ENCODE measurements around the gene KIF21B.

GRCh38 chr1:200945111-200945510, 78.4 kb downstream of the KIF21B start:
- TF ChIP-seq, protein P1, sequence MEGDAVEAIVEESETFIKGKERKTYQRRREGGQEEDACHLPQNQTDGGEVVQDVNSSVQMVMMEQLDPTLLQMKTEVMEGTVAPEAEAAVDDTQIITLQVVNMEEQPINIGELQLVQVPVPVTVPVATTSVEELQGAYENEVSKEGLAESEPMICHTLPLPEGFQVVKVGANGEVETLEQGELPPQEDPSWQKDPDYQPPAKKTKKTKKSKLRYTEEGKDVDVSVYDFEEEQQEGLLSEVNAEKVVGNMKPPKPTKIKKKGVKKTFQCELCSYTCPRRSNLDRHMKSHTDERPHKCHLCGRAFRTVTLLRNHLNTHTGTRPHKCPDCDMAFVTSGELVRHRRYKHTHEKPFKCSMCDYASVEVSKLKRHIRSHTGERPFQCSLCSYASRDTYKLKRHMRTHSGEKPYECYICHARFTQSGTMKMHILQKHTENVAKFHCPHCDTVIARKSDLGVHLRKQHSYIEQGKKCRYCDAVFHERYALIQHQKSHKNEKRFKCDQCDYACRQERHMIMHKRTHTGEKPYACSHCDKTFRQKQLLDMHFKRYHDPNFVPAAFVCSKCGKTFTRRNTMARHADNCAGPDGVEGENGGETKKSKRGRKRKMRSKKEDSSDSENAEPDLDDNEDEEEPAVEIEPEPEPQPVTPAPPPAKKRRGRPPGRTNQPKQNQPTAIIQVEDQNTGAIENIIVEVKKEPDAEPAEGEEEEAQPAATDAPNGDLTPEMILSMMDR (conservative IDR thresholded peaks at IDR 0.05; ENCODE audit: low read depth, low read length), result no peak
- TF ChIP-seq EZH2 (IDR thresholded peaks at IDR 0.05; ENCODE audit: low read length, unreplicated experiment) (no peak), EZH2phosphoT487 (IDR thresholded peaks at IDR 0.05; ENCODE audit: borderline replicate concordance, low read length) (no peak)

All from PC-3 (cell line).